Sigmoid colon (tissue), 7 donors: Measurements from ENCODE around the gene TTN. TPM values are rescaled to one million over a fixed set of nuclear protein-coding genes. Genes with fewer than 3 reads are reported as not detected.
"Not testable (repeated sequence)": the region's sequence is repeated elsewhere in the genome, so short reads cannot be mapped to it uniquely, and the experiment has no call there.

ENCODE experiments used
- DNase-seq: peaks from one replicate; pipeline ENCODE4 v3.0.0-alpha.2; 2019
- H3K27ac ChIP-seq, 4 donors: fragments of 200-600 bp; sonication (generic); one replicate each; pipeline ENCODE4 v1.5.1; 2016 to 2019; ENCODE audit warnings: mild to moderate bottlenecking in 1 of 4
- H3K27me3 ChIP-seq, 3 donors: fragments of 200-600 bp; sonication (generic); one replicate each; pipeline ENCODE4 v1.5.1; 2019; ENCODE audit warnings: mild to moderate bottlenecking in 1 of 3
- H3K36me3 ChIP-seq, 4 donors: fragments of 200-600 bp; sonication (generic); one replicate each; pipeline ENCODE4 v1.5.1; 2016 to 2019
- H3K4me1 ChIP-seq, 4 donors: fragments of 200-600 bp; sonication (generic); one replicate each; pipeline ENCODE4 v1.5.1; 2017 to 2019
- H3K4me3 ChIP-seq, 4 donors: fragments of 200-600 bp; sonication (generic); one replicate each; pipeline ENCODE4 v1.5.1; 2017 to 2019; ENCODE audit warnings: mild to moderate bottlenecking in 2 of 4, moderate library complexity in 1 of 4
- H3K9me3 ChIP-seq, 4 donors: fragments of 200-600 bp in 3 of 4; sonication (generic) in 3 of 4; one replicate each; pipeline versions ENCODE4 v1.5.1 to v1.6.1; 2013 to 2019
- EP300 ChIP-seq, 4 donors: sonication (generic); formaldehyde crosslinking; IDR thresholded peaks; one replicate each; pipeline ENCODE4 v1.6.1; 2017; ENCODE audit warnings: antibody characterized with exemption in 4 of 4
- POLR2A ChIP-seq, 2 donors: fragments of 450-650 bp; IDR thresholded peaks; one replicate each; pipeline ENCODE4 v1.6.1; 2016; ENCODE audit warnings: antibody characterized with exemption in 2 of 2, mild to moderate bottlenecking in 2 of 2, moderate library complexity in 2 of 2
- POLR2AphosphoS5 ChIP-seq, 4 donors: sonication (generic); formaldehyde crosslinking; IDR thresholded peaks; one replicate each; pipeline ENCODE4 v1.6.1; 2017; ENCODE audit warnings: antibody characterized with exemption in 4 of 4
- WGBS, 2 donors: extraction: QIAGEN DNeasy Blood & Tissue Kit; methylation state at CpG; one replicate each; pipeline ENCODE4 v1.1.7; 2013; 5-methylcytosine and 5-hydroxymethylcytosine counted together
- intact Hi-C: fragments of 100-400 bp; cut with DNase I; formaldehyde crosslinking; loops from one replicate; pipeline ENCODE4 v1.15.1; 2023
- polyA plus RNA-seq, 3 donors: library from polyadenylated mRNA; stranded (reverse); fragments of 200-250 nt; gene quantifications; one replicate each; pipeline ENCODE4 v1.2.3, GENCODE V29; 2013
- total RNA-seq, 4 donors: library from RNA; depleted of rRNA; stranded (reverse); fragments of >200 nt; gene quantifications; one replicate each; pipeline ENCODE4 v1.1.0, GENCODE V29; 2016
- TF ChIP-seq, protein P1 (sequence below), 4 experiments: fragments of 450-650 bp in 3 of 4; fragments of 200-600 bp in 1 of 4; IDR thresholded peaks; one replicate each; pipeline ENCODE4 v1.5.1; 2016 to 2019; ENCODE audit warnings: antibody characterized with exemption in 4 of 4, mild to moderate bottlenecking in 3 of 4, moderate library complexity in 2 of 4
- donor health status: healthy with polysubstance abuse.
- donor health status: Bipolar disorder and iron deficiency.
- donor health status: healthy.

TTN gene
- total and polyA plus RNA-seq, 7 donors: under 0.01 to 20.2 (median 6.7) TPM

DNA sequence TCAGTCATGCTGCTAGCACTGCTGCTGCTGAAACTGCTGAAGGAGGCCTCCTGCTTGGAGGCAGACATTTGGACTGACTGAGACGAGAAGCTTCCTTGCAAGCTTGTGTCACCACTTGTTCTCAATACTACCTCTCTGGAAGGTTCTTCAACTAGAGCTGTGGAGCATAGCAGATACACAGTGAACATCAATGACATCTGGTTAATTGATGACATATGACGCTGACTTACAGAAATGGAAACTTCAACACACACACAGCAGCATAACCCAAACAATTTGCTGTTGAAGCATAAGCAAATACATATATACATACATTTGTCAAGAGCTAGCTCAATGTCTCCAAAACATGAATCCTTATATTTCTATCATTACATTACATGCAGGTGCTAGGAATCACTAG lies 279.6 kb downstream of the TTN start:
- no peak overlapping the region for H3K27ac ChIP-seq
- 81 to 91% methylated on average over 2 of the region's 2 CpGs for WGBS, 2 donors
- no peak overlapping the region for H3K4me3 ChIP-seq
- H3K4me1 ChIP-seq: peaks cover 0 to 12% (median 3%) of the 10 kb centered on the region in 4 donors
- TF ChIP-seq, protein P1, sequence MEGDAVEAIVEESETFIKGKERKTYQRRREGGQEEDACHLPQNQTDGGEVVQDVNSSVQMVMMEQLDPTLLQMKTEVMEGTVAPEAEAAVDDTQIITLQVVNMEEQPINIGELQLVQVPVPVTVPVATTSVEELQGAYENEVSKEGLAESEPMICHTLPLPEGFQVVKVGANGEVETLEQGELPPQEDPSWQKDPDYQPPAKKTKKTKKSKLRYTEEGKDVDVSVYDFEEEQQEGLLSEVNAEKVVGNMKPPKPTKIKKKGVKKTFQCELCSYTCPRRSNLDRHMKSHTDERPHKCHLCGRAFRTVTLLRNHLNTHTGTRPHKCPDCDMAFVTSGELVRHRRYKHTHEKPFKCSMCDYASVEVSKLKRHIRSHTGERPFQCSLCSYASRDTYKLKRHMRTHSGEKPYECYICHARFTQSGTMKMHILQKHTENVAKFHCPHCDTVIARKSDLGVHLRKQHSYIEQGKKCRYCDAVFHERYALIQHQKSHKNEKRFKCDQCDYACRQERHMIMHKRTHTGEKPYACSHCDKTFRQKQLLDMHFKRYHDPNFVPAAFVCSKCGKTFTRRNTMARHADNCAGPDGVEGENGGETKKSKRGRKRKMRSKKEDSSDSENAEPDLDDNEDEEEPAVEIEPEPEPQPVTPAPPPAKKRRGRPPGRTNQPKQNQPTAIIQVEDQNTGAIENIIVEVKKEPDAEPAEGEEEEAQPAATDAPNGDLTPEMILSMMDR (IDR thresholded peaks at IDR 0.05): no peak
- H3K9me3 ChIP-seq: no peaks in the 10 kb centered on the region
- DNase-seq: no peak
- intact Hi-C loops: no loop called here
- peaks cover 0 to 16% (median 2%) of the 10 kb centered on the region in 4 donors for H3K36me3 ChIP-seq
- H3K27me3 ChIP-seq: no peaks in the 10 kb centered on the region

GRCh38 chr2:178526256-178526655 lies 281.0 kb downstream of the TTN start:
- 96% methylated on average over 4 of the region's 4 CpGs for WGBS, 2 donors

DNA sequence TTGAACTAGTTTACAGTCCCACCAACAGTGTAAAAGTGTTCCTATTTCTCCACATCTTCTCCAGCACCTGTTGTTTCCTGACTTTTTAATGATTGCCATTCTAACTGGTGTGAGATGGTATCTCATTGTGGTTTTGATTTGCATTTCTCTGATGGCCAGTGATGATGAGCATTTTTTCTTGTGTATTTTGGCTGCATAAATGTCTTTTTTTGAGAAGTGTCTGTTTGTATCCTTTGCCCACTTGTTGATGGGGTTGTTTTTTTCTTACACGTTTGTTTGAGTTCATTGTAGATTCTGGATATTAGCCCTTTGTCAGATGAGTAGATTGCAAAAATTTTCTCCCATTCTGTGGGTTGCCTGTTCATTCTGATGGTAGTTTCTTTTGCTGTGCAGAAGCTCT lies 281.8 kb downstream of the TTN start:
- intact Hi-C loops, H3K27me3 ChIP-seq, DNase-seq, H3K36me3 ChIP-seq, H3K27ac ChIP-seq, H3K9me3 ChIP-seq, H3K4me3 ChIP-seq: not testable (repeated sequence)
- peaks cover 0 to 12% (median 3%) of the 10 kb centered on the region in 4 donors for H3K4me1 ChIP-seq
- 64 to 100% methylated on average over 1 of the region's 1 CpG for WGBS, 2 donors

More at GRCh38 chr2:178526256-178526655, 281.0 kb downstream of the TTN start:
- TF ChIP-seq EP300 (IDR thresholded peaks at IDR 0.05): no peak
- no peaks in the 10 kb centered on the region for H3K27me3 ChIP-seq
- no peak overlapping the region for H3K4me3 ChIP-seq
- peaks cover 0 to 12% (median 3%) of the 10 kb centered on the region in 4 donors for H3K4me1 ChIP-seq
- H3K36me3 ChIP-seq: peaks cover 0 to 3% (median under 1%) of the 10 kb centered on the region in 4 donors
- no peak overlapping the region for H3K27ac ChIP-seq
- no peak for DNase-seq
- no peaks in the 10 kb centered on the region for H3K9me3 ChIP-seq
- intact Hi-C loops: no loop called here

GRCh38 chr2:178525010-178525409 lies 282.2 kb downstream of the TTN start:
- H3K4me3 ChIP-seq, H3K9me3 ChIP-seq, intact Hi-C loops, H3K27me3 ChIP-seq, H3K27ac ChIP-seq, H3K36me3 ChIP-seq, DNase-seq: not testable (repeated sequence)
- H3K4me1 ChIP-seq: peaks cover 0 to 12% (median 3%) of the 10 kb centered on the region in 4 donors
- WGBS, 2 donors: 80 to 82% methylated on average over 4 of the region's 5 CpGs

DNA sequence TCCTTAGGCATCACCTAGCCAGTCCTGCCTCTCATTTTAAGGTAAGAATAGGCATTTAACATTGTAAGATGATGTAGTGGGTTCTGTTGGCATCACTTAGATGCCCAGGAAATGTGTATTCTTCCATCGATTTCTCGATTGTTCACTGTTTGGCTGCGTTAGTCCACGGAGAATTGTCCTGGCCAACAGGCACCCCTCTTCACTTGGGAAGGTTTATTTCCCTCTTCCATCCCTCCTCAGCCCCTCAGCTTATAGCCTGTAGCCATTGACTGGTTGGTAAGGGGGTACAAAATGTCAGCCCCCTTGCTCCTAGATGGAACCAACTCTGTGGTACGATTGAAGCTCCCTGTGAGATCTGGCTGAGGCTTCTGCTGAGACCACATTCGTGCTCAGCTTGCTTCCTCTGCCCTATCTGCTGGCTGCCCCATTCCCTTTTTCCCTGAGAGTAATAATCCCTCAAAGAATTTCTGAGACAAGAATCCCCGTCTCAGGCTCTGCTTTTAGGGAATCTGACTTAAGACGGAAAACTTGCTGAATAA lies 283.6 kb downstream of the TTN start:
- Histone ChIP-seq H3K27me3 (no peaks in the 10 kb centered on the region), H3K4me3 (peak overlapping the region; percentile 42 to 61 (median 57)), H3K4me1 (peaks cover 0 to 12% (median 3%) of the 10 kb centered on the region in 4 donors), H3K36me3 (peaks cover 0 to 9% (median 0%) of the 10 kb centered on the region in 4 donors), H3K9me3 (no peaks in the 10 kb centered on the region), H3K27ac (peak overlapping the region; percentile 71 to 80 (median 76))
- intact Hi-C loops: loop anchor here (2.0 kb wide), 2 partner anchors 43 to 73 kb away; partner anchors contain the start of genes PJVK, PLEKHA3 and PRKRA
- DNase-seq: no peak
- TF ChIP-seq EP300 (IDR thresholded peaks at IDR 0.05): no peak
- WGBS, 2 donors: 29 to 32% methylated on average over 8 of the region's 8 CpGs

DNA sequence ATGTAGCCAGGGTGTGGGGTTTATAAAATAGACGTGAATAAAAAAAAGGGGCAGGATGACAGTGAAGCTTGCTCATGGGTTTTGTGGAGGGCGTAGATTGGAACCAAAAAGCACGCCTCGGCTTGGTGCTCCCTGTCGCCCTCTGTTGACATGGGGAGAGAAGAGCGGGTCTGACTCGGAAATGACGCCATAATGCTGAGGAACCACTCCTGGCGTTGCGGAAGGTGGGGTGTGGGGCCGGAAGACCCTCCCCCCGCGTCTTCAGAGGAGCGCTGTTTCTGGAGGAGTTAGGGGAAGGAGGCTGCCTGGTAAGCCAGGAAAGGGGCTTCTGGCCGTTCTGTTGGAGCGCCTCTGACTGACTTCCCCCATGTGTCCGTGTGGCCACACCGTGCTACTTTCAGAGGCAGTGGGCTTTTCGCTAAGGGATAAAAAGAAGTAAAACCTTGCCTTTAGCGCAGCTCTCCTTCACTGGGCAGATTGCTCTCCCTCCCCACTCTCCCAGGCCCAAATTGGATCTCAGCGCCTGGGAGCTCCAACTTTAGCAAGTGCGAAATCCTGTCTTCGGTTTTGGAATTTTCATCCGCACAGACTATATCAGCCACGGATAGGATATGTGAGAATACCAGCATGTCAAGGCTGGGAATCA lies 284.1 kb downstream of the TTN start:
- intact Hi-C loops: loop anchor here (2.0 kb wide), 2 partner anchors 42 to 72 kb away; partner anchors contain the start of genes PJVK, PLEKHA3 and PRKRA
- Histone ChIP-seq H3K9me3 (no peaks in the 10 kb centered on the region), H3K27me3 (no peaks in the 10 kb centered on the region), H3K4me3 (peak overlapping the region; percentile 42 to 61 (median 57)), H3K36me3 (peaks cover 0 to 15% (median 3%) of the 10 kb centered on the region in 4 donors), H3K27ac (peak overlapping the region; percentile 71 to 80 (median 76)), H3K4me1 (peaks cover 0 to 12% (median 3%) of the 10 kb centered on the region in 4 donors)
- peak in 1 of 2 donors; percentile 14 for TF ChIP-seq POLR2A (IDR thresholded peaks at IDR 0.05)
- peak; percentile 64 to 82 (median 75) for TF ChIP-seq POLR2AphosphoS5 (IDR thresholded peaks at IDR 0.05)
- TF ChIP-seq, protein P1 (IDR thresholded peaks at IDR 0.05): peak; percentile 44 to 73 (median 49)
- no peak for TF ChIP-seq EP300 (IDR thresholded peaks at IDR 0.05)
- 10 to 27% methylated on average over 25 of the region's 25 CpGs for WGBS, 2 donors
- peak; percentile 91 for DNase-seq
